ENCODE measurements around the gene COA7.
A peak's percentile ranks its signal among the peaks of the same experiment; 100 is the strongest.
"Not testable (repeated sequence)": the region's sequence is repeated elsewhere in the genome, so short reads cannot be mapped to it uniquely, and the experiment has no call there.

Gene COA7

DNA sequence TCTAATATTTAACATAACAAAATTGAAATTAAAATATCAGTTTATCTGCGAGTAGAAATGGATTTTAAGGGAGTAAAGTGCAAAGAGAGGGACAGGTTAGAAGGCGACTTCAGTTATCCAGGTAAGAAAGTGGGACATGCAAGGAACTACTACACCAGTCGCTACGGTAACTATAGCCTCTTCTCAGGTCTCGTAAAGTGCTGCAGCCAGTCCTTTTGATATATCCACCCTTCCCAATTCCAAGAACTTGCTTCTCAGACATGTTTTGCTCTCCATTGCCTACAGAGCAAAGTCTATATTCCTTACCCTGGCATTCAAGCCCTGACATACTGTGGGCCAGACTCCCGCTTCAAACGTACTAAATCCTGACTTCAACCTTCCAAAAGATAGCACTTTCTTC is 2.5 kb downstream of the COA7 start:
- 0 out of 2 replicates have a peak overlapping the region, but pooled peaks have one; percentile 10 for H3K9ac ChIP-seq (ENCODE audit: low read depth, low read length)
- H3K4me1 ChIP-seq (ENCODE audit: insufficient read depth, low read length), result 0 out of 2 replicates have a peak, but pooled peaks cover 4% of the 10 kb centered on the region
- no peaks in the 10 kb centered on the region for H3K27me3 ChIP-seq (ENCODE audit: insufficient read depth, low read length)
- peaks cover 26% of the 10 kb centered on the region for H3K36me3 ChIP-seq (ENCODE audit: insufficient read depth, low read depth, low read length)
- H3K9me3 ChIP-seq (ENCODE audit: insufficient read depth, low read depth, low read length), result no peaks in the 10 kb centered on the region
- H3K27ac ChIP-seq (ENCODE audit: low read length), result no peak overlapping the region
- H3K4me3 ChIP-seq (ENCODE audit: low read length), result no peak overlapping the region

DNA sequence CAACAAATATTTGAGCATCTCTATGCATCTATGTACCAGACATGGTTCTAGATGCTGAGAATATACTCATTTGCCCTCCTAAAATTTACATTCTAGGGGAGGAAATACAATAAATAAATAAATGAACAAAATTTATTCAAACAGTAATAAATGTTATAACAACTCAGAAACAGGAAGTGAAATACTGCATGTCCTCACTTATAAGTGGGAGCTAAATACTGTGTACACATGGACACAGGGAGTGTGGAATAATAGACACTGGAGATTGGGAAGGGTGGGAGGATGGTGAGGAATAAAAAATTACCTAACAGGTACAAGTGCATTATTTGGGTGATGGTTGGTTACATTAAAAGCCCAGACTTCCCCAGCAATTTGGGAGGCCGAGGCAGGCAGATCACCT is 4.3 kb downstream of the COA7 start:
- Histone ChIP-seq H3K4me1 (ENCODE audit: insufficient read depth, low read length) (0 out of 2 replicates have a peak, but pooled peaks cover 4% of the 10 kb centered on the region), H3K27me3 (ENCODE audit: insufficient read depth, low read length) (no peaks in the 10 kb centered on the region), H3K9me3 (ENCODE audit: insufficient read depth, low read depth, low read length) (no peaks in the 10 kb centered on the region), H3K9ac (ENCODE audit: low read depth, low read length) (no peak overlapping the region), H3K4me3 (ENCODE audit: low read length) (no peak overlapping the region), H3K36me3 (ENCODE audit: insufficient read depth, low read depth, low read length) (peaks cover 38% of the 10 kb centered on the region), H3K27ac (ENCODE audit: low read length) (no peak overlapping the region)

DNA sequence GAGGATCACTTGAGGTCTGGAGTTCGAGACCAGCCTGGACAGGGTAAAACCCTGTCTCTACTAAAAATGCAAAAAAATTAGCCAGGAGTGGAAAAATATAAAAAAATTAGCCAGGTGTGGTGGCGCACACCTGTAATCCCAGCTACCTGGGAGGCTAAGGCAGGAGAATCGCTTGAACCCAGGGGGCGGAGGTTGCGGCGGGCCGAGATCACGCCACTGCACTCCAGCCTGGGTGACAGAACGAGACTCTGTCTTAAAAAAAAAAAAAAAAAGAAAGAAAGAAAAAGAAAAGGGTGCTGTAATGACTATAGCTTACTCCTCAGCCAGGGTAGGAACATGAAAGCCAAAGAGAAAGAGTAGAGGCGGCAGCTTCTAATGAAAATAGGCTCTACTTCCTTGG is 4.8 kb downstream of the COA7 start:
- peaks cover 42% of the 10 kb centered on the region for H3K36me3 ChIP-seq (ENCODE audit: insufficient read depth, low read depth, low read length)
- not testable (repeated sequence) for H3K4me1 ChIP-seq (ENCODE audit: insufficient read depth, low read length); H3K27ac ChIP-seq (ENCODE audit: low read length)

DNA sequence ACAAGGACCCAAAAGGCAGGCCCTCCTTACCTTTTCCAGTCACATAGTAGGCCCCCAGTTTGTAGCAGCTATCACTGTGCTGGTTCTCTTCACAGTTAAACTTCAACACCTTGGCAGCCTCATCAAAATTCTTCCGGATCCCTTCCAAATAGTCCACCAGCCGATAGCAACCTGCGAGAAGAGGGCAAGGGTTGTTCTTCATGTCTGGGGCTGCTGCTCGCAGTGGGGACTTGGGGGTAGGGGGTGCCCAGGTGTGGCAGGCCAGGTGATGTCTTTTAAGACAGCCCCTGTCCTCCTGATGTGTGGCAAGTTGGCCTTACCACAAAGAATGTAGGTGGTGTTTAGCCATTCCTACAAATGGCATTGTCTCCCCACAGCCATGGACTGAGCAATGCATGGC is 5.5 kb downstream of the COA7 start:
- no peaks in the 10 kb centered on the region for H3K9me3 ChIP-seq (ENCODE audit: insufficient read depth, low read depth, low read length)
- H3K4me3 ChIP-seq (ENCODE audit: low read length), result no peak overlapping the region
- no peak overlapping the region for H3K27ac ChIP-seq (ENCODE audit: low read length)
- no peak overlapping the region for H3K9ac ChIP-seq (ENCODE audit: low read depth, low read length)
- peaks cover 49% of the 10 kb centered on the region for H3K36me3 ChIP-seq (ENCODE audit: insufficient read depth, low read depth, low read length)
- H3K27me3 ChIP-seq (ENCODE audit: insufficient read depth, low read length), result no peaks in the 10 kb centered on the region
- H3K4me1 ChIP-seq (ENCODE audit: insufficient read depth, low read length), result no peaks in the 10 kb centered on the region

More for the DNA sequence above, 4.8 kb downstream of the COA7 start:
- H3K27me3 ChIP-seq (ENCODE audit: insufficient read depth, low read length); H3K9me3 ChIP-seq (ENCODE audit: insufficient read depth, low read depth, low read length); H3K4me3 ChIP-seq (ENCODE audit: low read length); H3K9ac ChIP-seq (ENCODE audit: low read depth, low read length): not testable (repeated sequence)

DNA sequence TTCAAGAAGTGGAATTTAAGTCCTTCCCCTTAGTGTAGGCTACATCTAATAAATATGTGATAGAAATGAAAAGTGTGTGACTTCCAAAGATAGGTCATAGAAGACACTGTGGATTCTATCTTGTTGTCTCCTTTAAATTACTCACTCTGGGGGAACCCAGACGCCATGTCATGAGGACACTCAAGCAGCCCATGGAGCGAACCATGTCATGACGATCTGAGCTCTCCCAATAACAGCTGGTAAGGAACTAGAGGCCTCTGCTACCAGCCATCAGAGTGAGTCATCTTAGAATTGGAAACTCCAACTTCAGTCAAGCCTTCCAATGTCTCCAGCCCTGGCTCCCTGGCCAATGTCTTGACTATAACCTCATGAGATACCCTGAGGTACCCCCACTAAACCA is 6.3 kb downstream of the COA7 start:
- H3K4me3 ChIP-seq (ENCODE audit: low read length), result no peak overlapping the region
- H3K27me3 ChIP-seq (ENCODE audit: insufficient read depth, low read length), result no peaks in the 10 kb centered on the region
- H3K27ac ChIP-seq (ENCODE audit: low read length), result no peak overlapping the region
- H3K9ac ChIP-seq (ENCODE audit: low read depth, low read length), result no peak overlapping the region
- H3K9me3 ChIP-seq (ENCODE audit: insufficient read depth, low read depth, low read length), result no peaks in the 10 kb centered on the region
- H3K36me3 ChIP-seq (ENCODE audit: insufficient read depth, low read depth, low read length), result peaks cover 58% of the 10 kb centered on the region
- H3K4me1 ChIP-seq (ENCODE audit: insufficient read depth, low read length), result no peaks in the 10 kb centered on the region

DNA sequence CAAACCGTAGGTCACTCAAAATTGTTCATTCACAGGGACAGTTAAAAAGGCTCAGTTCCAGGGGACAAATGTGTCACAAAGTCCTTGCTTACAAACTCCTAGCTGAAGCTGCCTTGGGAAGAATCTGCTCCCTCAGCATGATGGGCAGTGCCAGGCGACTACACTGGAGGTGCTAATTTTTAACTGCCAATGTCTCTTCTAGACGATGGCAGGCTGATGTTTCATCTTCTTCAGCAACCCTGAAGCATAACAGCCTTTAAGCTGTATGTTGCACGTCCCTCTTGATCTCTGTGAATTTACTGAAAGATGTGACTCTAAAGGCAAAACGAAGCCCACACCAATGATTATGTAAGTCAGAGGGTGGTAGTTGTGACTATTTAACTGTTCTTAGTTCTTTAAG is 11.3 kb downstream of the COA7 start:
- Histone ChIP-seq H3K9ac (ENCODE audit: low read depth, low read length) (no peak overlapping the region), H3K27me3 (ENCODE audit: insufficient read depth, low read length) (no peaks in the 10 kb centered on the region), H3K9me3 (ENCODE audit: insufficient read depth, low read depth, low read length) (no peaks in the 10 kb centered on the region; the same call in 1 of the 2 replicates), H3K4me3 (ENCODE audit: low read length) (no peak overlapping the region), H3K4me1 (ENCODE audit: insufficient read depth, low read length) (no peaks in the 10 kb centered on the region; the same call in 1 of the 2 replicates), H3K27ac (ENCODE audit: low read length) (no peak overlapping the region), H3K36me3 (ENCODE audit: insufficient read depth, low read depth, low read length) (peaks cover 65% of the 10 kb centered on the region)

DNA sequence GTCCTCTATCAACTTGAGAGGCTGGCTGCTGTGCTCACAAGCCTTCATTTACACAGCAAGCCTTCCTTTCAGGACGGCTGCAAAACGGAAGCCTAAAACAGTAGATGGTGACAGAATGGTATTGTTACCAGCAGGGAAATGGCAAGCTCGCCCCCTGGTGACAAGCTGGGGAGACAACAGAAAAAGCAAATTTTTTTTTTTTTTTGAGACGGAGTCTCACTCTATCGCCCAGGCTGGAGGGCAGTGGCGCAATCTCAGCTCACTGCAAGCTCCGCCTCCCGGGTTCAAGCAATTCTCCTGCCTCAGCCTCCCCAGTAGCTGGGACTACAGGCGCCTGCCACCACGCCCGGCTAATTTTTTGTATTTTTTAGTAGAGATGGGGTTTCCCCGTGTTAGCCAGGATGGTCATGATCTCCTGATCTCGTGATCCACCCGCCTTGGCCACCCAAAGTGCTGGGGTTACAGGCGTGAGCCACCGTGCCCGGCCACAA is 11.8 kb downstream of the COA7 start:
- H3K27me3 ChIP-seq (ENCODE audit: insufficient read depth, low read length); H3K4me3 ChIP-seq (ENCODE audit: low read length); H3K4me1 ChIP-seq (ENCODE audit: insufficient read depth, low read length); H3K27ac ChIP-seq (ENCODE audit: low read length); H3K9me3 ChIP-seq (ENCODE audit: insufficient read depth, low read depth, low read length); H3K9ac ChIP-seq (ENCODE audit: low read depth, low read length): not testable (repeated sequence)
- H3K36me3 ChIP-seq (ENCODE audit: insufficient read depth, low read depth, low read length), result peaks cover 60% of the 10 kb centered on the region

DNA sequence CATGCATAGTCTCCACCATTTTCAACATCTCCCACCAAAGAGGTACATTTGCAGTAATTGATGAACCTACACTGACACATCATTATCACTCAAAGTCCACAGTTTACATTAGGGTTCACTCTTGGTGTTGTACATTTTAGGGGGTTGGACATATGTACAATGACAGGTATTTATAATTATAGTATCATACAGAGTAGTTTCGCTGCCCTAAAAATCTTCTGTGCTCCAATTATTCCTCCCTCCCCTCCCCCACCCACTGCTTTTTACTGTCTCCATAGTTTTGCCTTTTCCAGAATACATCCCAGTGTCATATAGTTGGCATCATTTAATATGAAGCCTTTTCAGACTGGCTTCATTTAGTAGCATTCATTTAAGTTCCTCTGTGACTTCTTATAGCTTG is 13.6 kb downstream of the COA7 start:
- Histone ChIP-seq H3K36me3 (ENCODE audit: insufficient read depth, low read depth, low read length) (peaks cover 46% of the 10 kb centered on the region), H3K4me3 (ENCODE audit: low read length) (no peak overlapping the region), H3K9me3 (ENCODE audit: insufficient read depth, low read depth, low read length) (no peaks in the 10 kb centered on the region; the same call in 1 of the 2 replicates), H3K27ac (ENCODE audit: low read length) (no peak overlapping the region), H3K9ac (ENCODE audit: low read depth, low read length) (no peak overlapping the region), H3K4me1 (ENCODE audit: insufficient read depth, low read length) (no peaks in the 10 kb centered on the region; the same call in 1 of the 2 replicates), H3K27me3 (ENCODE audit: insufficient read depth, low read length) (no peaks in the 10 kb centered on the region)

DNA sequence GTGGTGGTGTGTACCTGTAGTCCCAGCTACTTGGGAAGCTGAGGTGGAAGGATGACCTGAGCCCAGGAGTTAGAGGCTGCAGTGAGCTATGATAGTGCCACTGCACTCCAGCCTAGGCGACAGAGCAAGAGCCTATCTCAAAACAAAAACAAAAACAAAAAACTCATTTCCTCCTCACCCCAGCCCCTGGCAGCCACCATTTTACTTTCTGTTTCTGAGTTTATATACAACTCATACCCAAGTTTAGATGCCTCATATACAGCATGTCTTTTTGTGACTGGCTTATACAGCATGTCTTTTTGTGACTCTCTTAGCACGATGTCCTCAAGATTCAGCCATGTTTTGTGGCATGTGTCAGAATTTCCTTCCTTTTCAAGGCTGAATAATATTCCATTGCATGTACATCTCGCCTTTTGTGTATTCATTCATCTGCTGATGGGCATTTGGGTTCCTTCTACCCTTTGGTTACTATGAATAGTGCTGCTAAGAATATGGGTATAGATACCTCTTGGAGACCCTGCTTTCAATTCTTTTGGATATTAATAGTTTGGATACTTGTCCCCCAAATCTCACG is 14.7 kb downstream of the COA7 start:
- Histone ChIP-seq H3K27me3 (ENCODE audit: insufficient read depth, low read length) (no peaks in the 10 kb centered on the region), H3K9me3 (ENCODE audit: insufficient read depth, low read depth, low read length) (no peaks in the 10 kb centered on the region; the same call in 1 of the 2 replicates), H3K9ac (ENCODE audit: low read depth, low read length) (no peak overlapping the region), H3K36me3 (ENCODE audit: insufficient read depth, low read depth, low read length) (peaks cover 38% of the 10 kb centered on the region), H3K4me3 (ENCODE audit: low read length) (no peak overlapping the region), H3K4me1 (ENCODE audit: insufficient read depth, low read length) (peaks cover 5% of the 10 kb centered on the region; the same call in 1 of the 2 replicates), H3K27ac (ENCODE audit: low read length) (no peak overlapping the region)

DNA sequence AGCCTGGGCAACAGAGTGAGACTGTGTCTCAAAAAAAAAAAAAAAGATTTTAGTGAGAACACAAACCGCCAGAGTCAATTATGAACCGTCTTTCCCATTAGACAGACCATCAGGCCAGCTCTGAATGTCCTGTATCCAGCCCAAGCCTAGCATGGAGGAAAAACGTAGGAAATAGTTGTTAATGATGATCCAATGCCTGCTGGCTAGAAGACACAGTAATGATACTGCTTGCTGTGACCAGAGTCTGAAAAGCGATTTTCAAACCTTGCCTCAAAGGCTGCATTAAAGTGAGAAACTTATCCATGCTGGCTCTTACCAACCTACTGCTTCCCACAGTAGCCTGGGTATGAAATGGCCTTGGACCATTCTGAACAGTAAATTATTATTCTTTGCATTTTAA is 17.0 kb downstream of the COA7 start:
- Histone ChIP-seq H3K36me3 (ENCODE audit: insufficient read depth, low read depth, low read length) (peaks cover 17% of the 10 kb centered on the region; the same call in 1 of the 2 replicates), H3K9me3 (ENCODE audit: insufficient read depth, low read depth, low read length) (no peaks in the 10 kb centered on the region; the same call in 1 of the 2 replicates), H3K27me3 (ENCODE audit: insufficient read depth, low read length) (no peaks in the 10 kb centered on the region), H3K4me1 (ENCODE audit: insufficient read depth, low read length) (peaks cover 5% of the 10 kb centered on the region; the same call in 1 of the 2 replicates), H3K4me3 (ENCODE audit: low read length) (no peak overlapping the region), H3K9ac (ENCODE audit: low read depth, low read length) (no peak overlapping the region), H3K27ac (ENCODE audit: low read length) (no peak overlapping the region)

DNA sequence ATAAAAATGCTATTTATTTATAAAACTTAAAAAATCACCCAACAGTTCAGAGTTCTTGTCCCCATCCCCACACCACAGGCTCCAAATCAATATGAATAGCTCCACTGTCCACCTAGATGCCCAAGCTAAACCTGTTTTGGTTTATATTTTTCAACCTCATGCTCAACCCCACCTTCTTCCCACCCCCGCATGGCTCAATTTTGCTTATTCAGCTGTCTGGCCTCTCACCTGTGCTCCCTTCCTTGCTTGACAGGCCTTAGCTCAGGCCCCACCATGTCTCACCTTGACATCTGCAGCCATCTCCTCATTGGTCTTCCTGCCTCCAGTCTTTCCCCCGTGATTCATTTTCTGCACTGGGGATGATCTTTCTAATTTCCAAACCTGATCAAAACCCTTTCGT is 17.8 kb downstream of the COA7 start:
- no peak overlapping the region for H3K27ac ChIP-seq (ENCODE audit: low read length)
- no peak overlapping the region for H3K9ac ChIP-seq (ENCODE audit: low read depth, low read length)
- peaks cover 5% of the 10 kb centered on the region; the same call in 1 of the 2 replicates for H3K4me1 ChIP-seq (ENCODE audit: insufficient read depth, low read length)
- peaks cover 9% of the 10 kb centered on the region; the same call in 1 of the 2 replicates for H3K36me3 ChIP-seq (ENCODE audit: insufficient read depth, low read depth, low read length)
- no peaks in the 10 kb centered on the region; the same call in 1 of the 2 replicates for H3K9me3 ChIP-seq (ENCODE audit: insufficient read depth, low read depth, low read length)
- H3K4me3 ChIP-seq (ENCODE audit: low read length), result no peak overlapping the region
- H3K27me3 ChIP-seq (ENCODE audit: insufficient read depth, low read length), result no peaks in the 10 kb centered on the region

DNA sequence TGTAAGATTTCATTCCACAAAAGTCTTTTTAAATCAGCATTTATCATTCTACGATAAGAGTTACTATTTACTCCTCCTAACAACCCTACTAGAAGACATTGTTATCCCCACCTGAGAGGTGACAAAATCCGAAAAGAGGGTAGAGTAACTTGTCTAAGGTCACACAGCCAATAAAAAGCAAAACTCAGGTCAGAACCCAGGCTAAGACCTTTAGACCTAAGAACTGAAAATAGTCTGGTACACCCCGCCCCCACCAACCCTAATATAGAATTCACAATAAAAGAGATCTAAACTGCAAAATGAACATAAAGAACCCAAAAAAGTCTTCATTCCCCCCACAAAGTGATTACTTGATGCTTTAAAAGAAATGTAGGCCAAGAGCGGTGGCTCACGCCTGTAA is 18.6 kb downstream of the COA7 start:
- H3K4me3 ChIP-seq (ENCODE audit: low read length), result no peak overlapping the region
- no peaks in the 10 kb centered on the region for H3K27me3 ChIP-seq (ENCODE audit: insufficient read depth, low read length)
- 0 out of 2 replicates have a peak, but pooled peaks cover under 1% of the 10 kb centered on the region for H3K36me3 ChIP-seq (ENCODE audit: insufficient read depth, low read depth, low read length)
- H3K4me1 ChIP-seq (ENCODE audit: insufficient read depth, low read length), result peaks cover 8% of the 10 kb centered on the region; the same call in 1 of the 2 replicates
- no peak overlapping the region for H3K9ac ChIP-seq (ENCODE audit: low read depth, low read length)
- no peaks in the 10 kb centered on the region; the same call in 1 of the 2 replicates for H3K9me3 ChIP-seq (ENCODE audit: insufficient read depth, low read depth, low read length)
- H3K27ac ChIP-seq (ENCODE audit: low read length), result no peak overlapping the region
